Measurements from ENCODE around the gene UTY.

- TF ChIP-seq, protein P1, sequence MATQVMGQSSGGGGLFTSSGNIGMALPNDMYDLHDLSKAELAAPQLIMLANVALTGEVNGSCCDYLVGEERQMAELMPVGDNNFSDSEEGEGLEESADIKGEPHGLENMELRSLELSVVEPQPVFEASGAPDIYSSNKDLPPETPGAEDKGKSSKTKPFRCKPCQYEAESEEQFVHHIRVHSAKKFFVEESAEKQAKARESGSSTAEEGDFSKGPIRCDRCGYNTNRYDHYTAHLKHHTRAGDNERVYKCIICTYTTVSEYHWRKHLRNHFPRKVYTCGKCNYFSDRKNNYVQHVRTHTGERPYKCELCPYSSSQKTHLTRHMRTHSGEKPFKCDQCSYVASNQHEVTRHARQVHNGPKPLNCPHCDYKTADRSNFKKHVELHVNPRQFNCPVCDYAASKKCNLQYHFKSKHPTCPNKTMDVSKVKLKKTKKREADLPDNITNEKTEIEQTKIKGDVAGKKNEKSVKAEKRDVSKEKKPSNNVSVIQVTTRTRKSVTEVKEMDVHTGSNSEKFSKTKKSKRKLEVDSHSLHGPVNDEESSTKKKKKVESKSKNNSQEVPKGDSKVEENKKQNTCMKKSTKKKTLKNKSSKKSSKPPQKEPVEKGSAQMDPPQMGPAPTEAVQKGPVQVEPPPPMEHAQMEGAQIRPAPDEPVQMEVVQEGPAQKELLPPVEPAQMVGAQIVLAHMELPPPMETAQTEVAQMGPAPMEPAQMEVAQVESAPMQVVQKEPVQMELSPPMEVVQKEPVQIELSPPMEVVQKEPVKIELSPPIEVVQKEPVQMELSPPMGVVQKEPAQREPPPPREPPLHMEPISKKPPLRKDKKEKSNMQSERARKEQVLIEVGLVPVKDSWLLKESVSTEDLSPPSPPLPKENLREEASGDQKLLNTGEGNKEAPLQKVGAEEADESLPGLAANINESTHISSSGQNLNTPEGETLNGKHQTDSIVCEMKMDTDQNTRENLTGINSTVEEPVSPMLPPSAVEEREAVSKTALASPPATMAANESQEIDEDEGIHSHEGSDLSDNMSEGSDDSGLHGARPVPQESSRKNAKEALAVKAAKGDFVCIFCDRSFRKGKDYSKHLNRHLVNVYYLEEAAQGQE (IDR thresholded peaks at IDR 0.05): no peak
- TF ChIP-seq, protein P2, sequence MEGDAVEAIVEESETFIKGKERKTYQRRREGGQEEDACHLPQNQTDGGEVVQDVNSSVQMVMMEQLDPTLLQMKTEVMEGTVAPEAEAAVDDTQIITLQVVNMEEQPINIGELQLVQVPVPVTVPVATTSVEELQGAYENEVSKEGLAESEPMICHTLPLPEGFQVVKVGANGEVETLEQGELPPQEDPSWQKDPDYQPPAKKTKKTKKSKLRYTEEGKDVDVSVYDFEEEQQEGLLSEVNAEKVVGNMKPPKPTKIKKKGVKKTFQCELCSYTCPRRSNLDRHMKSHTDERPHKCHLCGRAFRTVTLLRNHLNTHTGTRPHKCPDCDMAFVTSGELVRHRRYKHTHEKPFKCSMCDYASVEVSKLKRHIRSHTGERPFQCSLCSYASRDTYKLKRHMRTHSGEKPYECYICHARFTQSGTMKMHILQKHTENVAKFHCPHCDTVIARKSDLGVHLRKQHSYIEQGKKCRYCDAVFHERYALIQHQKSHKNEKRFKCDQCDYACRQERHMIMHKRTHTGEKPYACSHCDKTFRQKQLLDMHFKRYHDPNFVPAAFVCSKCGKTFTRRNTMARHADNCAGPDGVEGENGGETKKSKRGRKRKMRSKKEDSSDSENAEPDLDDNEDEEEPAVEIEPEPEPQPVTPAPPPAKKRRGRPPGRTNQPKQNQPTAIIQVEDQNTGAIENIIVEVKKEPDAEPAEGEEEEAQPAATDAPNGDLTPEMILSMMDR (IDR thresholded peaks at IDR 0.05; ENCODE audit: low read depth, low read length, missing input control): no peak
- TF ChIP-seq TAF1 (conservative IDR thresholded peaks at IDR 0.05): no peak
- no peak for TF ChIP-seq JUND (IDR thresholded peaks at IDR 0.05)
- TF ChIP-seq ATF3 (IDR thresholded peaks at IDR 0.05): no peak
Measured at GRCh38 chrY:13423281-13423732, 56.5 kb downstream of the UTY start.
